IMR-90 (cell line): ENCODE data around the gene KCNG4. TPM values are rescaled to one million over a fixed set of nuclear protein-coding genes. Genes with fewer than 3 reads are reported as not detected.
A peak's percentile ranks its signal among the peaks of the same experiment; 100 is the strongest.

Source experiments
- ATAC-seq: fragments of 200-7000 bp; cut with Tn5 transposase; 2 replicates; pipeline ENCODE4 v1.9.1; 2020; ENCODE audit warnings: low read depth, mild to moderate bottlenecking, moderate library complexity
- BruUV-seq: library from RNA; stranded (reverse); fragments of 400-500 nt; replicated peaks from 2 replicates; lab custom pipeline; 2021; lab: Mats Ljungman, UMichigan
- CTCF ChIA-PET: fragments of 300-600 bp; formaldehyde crosslinking; extraction: SDS; loops from one replicate; lab custom pipeline; 2021; ENCODE audit warnings: antibody characterized with exemption; lab: Yijun Ruan, JAX
- POLR2A ChIA-PET: fragments of 300-600 bp; sonication (Branson Sonifier 250); formaldehyde crosslinking; loops from one replicate; lab custom pipeline; 2022; ENCODE audit warnings: antibody characterized with exemption; ENCODE audit not compliant: unreplicated experiment; lab: Charles Lee
- DNase-seq: peaks from one replicate; pipeline ENCODE4 v3.0.0; 2013
- H2AFZ ChIP-seq: replicated peaks from 2 replicates; pipeline ENCODE3; 2013; ENCODE audit warnings: low read length, mild to moderate bottlenecking; ENCODE audit not compliant: poor library complexity
- H2AK5ac ChIP-seq: 2 replicates; pipeline ENCODE4 v1.6.1; 2013; ENCODE audit warnings: low read depth, low read length, inconsistent platforms
- H2AK9ac ChIP-seq: replicated peaks from 2 replicates; pipeline ENCODE3; 2013; ENCODE audit warnings: mild to moderate bottlenecking, low read depth, low read length, moderate library complexity; ENCODE audit not compliant: poor library complexity
- H2BK120ac ChIP-seq: 2 replicates; pipeline ENCODE4 v1.6.1; 2013; ENCODE audit warnings: low read depth, low read length, inconsistent platforms
- H2BK15ac ChIP-seq: 3 replicates; pipeline ENCODE4 v1.6.1; 2013; ENCODE audit warnings: low read depth, low read length, inconsistent platforms
- H2BK20ac ChIP-seq: 2 replicates; pipeline ENCODE4 v1.6.1; 2013; ENCODE audit warnings: low read depth, mild to moderate bottlenecking, inconsistent platforms, low read length, moderate library complexity
- H2BK5ac ChIP-seq: 2 replicates; pipeline ENCODE4 v1.6.1; 2013; ENCODE audit warnings: mild to moderate bottlenecking, low read depth, low read length, inconsistent platforms; ENCODE audit not compliant: poor library complexity, severe bottlenecking
- H3K14ac ChIP-seq: replicated peaks from 2 replicates; pipeline ENCODE4 v1.6.1; 2013; ENCODE audit warnings: low read depth, low read length, inconsistent platforms
- H3K18ac ChIP-seq: 2 replicates; pipeline ENCODE4 v1.6.1; 2013; ENCODE audit warnings: low read depth, low read length, control low read depth
- H3K23ac ChIP-seq: 2 replicates; pipeline ENCODE4 v1.6.1; 2013; ENCODE audit warnings: low read depth, low read length, inconsistent platforms
- H3K27ac ChIP-seq: 2 replicates; pipeline ENCODE4 v1.5.1; 2013; ENCODE audit warnings: mild to moderate bottlenecking, control low read depth, low read length; ENCODE audit not compliant: insufficient read depth
- H3K27me3 ChIP-seq: 2 replicates; pipeline ENCODE4 v1.6.1; 2013; ENCODE audit warnings: low read length; ENCODE audit not compliant: control insufficient read depth, insufficient read depth
- H3K36me3 ChIP-seq: 2 replicates; pipeline ENCODE4 v1.6.1; 2013; ENCODE audit warnings: low read length, mixed read lengths; ENCODE audit not compliant: control insufficient read depth, insufficient read depth
- H3K4ac ChIP-seq: 2 replicates; pipeline ENCODE4 v1.6.1; 2013; ENCODE audit warnings: low read depth, low read length, inconsistent platforms
- H3K4me1 ChIP-seq: 2 replicates; pipeline ENCODE4 v1.6.1; 2013; ENCODE audit warnings: low read length, mixed read lengths; ENCODE audit not compliant: control insufficient read depth, insufficient read depth
- H3K4me2 ChIP-seq: 2 replicates; pipeline ENCODE4 v1.6.1; 2013; ENCODE audit warnings: low read depth, mild to moderate bottlenecking, control low read depth, low read length, moderate library complexity
- H3K4me3 ChIP-seq: 2 replicates; pipeline ENCODE4 v1.5.1; 2013; ENCODE audit warnings: low read depth, mild to moderate bottlenecking, control low read depth, low read length, moderate library complexity; ENCODE audit not compliant: insufficient read depth
- H3K56ac ChIP-seq: 2 replicates; pipeline ENCODE4 v1.6.1; 2013; ENCODE audit warnings: low read length, inconsistent platforms; ENCODE audit not compliant: insufficient read depth; ENCODE audit errors: extremely low read depth
- H3K79me1 ChIP-seq, 2 experiments: 2 replicates each; pipeline ENCODE4 v1.6.1; 2013; ENCODE audit warnings: low read length in 2 of 2, inconsistent platforms in 1 of 2, low read depth in 1 of 2
- H3K9ac ChIP-seq: 2 replicates; pipeline ENCODE4 v1.6.1; 2013; ENCODE audit warnings: low read depth, low read length, control low read depth
- H3K9me1 ChIP-seq: 2 replicates; pipeline ENCODE4 v1.6.1; 2013; ENCODE audit warnings: low read length, inconsistent platforms; ENCODE audit not compliant: insufficient read depth
- H3K9me3 ChIP-seq: 2 replicates; pipeline ENCODE4 v1.6.1; 2013; ENCODE audit warnings: low read length; ENCODE audit not compliant: control insufficient read depth, insufficient read depth
- H4K20me1 ChIP-seq: 2 replicates; pipeline ENCODE4 v1.6.1; 2013; ENCODE audit warnings: low read length, inconsistent platforms; ENCODE audit not compliant: insufficient read depth
- H4K5ac ChIP-seq: 2 replicates; pipeline ENCODE4 v1.6.1; 2013; ENCODE audit warnings: mild to moderate bottlenecking, low read depth, low read length, control low read depth
- H4K8ac ChIP-seq, 2 experiments: 2 replicates each; pipeline ENCODE4 v1.6.1; 2013; ENCODE audit warnings: low read depth in 2 of 2, low read length in 2 of 2, control low read depth in 1 of 2, inconsistent platforms in 1 of 2
- H4K91ac ChIP-seq: 2 replicates; pipeline ENCODE4 v1.6.1; 2013; ENCODE audit warnings: low read depth, low read length, inconsistent platforms; ENCODE audit not compliant: insufficient read depth
- MAFK ChIP-seq: IDR thresholded peaks from 2 replicates; pipeline ENCODE4 v1.6.1; 2012; ENCODE audit warnings: low read depth, low read length, improper control_type of control experiment
- MAZ ChIP-seq: IDR thresholded peaks from 2 replicates; pipeline ENCODE4 v1.6.1; 2012; ENCODE audit warnings: low read depth, mild to moderate bottlenecking, low read length, improper control_type of control experiment, moderate library complexity, borderline replicate concordance
- MXI1 ChIP-seq: IDR thresholded peaks from 2 replicates; pipeline ENCODE4 v1.6.1; 2012; ENCODE audit warnings: low read depth, mild to moderate bottlenecking, low read length, moderate library complexity, borderline replicate concordance
- POLR2A ChIP-seq: IDR thresholded peaks from 2 replicates; pipeline ENCODE4 v1.6.1; 2012; ENCODE audit warnings: mild to moderate bottlenecking, low read depth, low read length
- RAD21 ChIP-seq: IDR thresholded peaks from 2 replicates; pipeline ENCODE4 v1.6.1; 2012; ENCODE audit warnings: low read length, improper control_type of control experiment
- RCOR1 ChIP-seq: IDR thresholded peaks from 2 replicates; pipeline ENCODE4 v1.6.1; 2012; ENCODE audit warnings: mild to moderate bottlenecking, low read length, improper control_type of control experiment; ENCODE audit not compliant: insufficient replicate concordance
- RFX5 ChIP-seq: IDR thresholded peaks from 2 replicates; pipeline ENCODE4 v1.8.0; 2012; ENCODE audit warnings: low read depth, mild to moderate bottlenecking, low read length, moderate library complexity
- WGBS, 2 experiments: methylation state at CpG; one replicate each; pipeline versions ENCODE4 v1.1.5 to v1.1.7; 2013; ENCODE audit warnings: missing lambda C conversion rate in 2 of 2; ENCODE audit not compliant: insufficient read length in 1 of 2; ENCODE audit errors: extremely low coverage in 2 of 2; 5-methylcytosine and 5-hydroxymethylcytosine counted together
- dilution Hi-C: fragments of 300-500 bp; cut with HindIII; formaldehyde crosslinking; loops from one replicate; pipeline ENCODE4 v1.14.3; 2018; ENCODE audit warnings: low sequenced_read_pairs; ENCODE audit not compliant: unreplicated experiment
- in situ Hi-C: fragments of 300-500 bp; cut with MboI; formaldehyde crosslinking; loops from 3 replicates; pipeline ENCODE4 v1.14.3; 2019; ENCODE audit warnings: low sequenced_read_pairs, inconsistent platforms, mixed read lengths
- intact Hi-C: fragments of 100-400 bp; cut with micrococcal nuclease; formaldehyde crosslinking; loops from 2 replicates; pipeline ENCODE4 v1.10.0; 2022
- polyA plus RNA-seq, 3 experiments: library from polyadenylated mRNA; depleted of rRNA; stranded (reverse); fragments of >200 nt; gene quantifications; 2 replicates each; pipeline ENCODE4 v1.2.3, GENCODE V29; 2012; ENCODE audit warnings: low replicate concordance in 1 of 3
- total RNA-seq: library from RNA; depleted of rRNA; stranded (reverse); fragments of >200 nt; gene quantifications from 2 replicates; pipeline ENCODE4 v1.2.3, GENCODE V29; 2012
- TF ChIP-seq, protein P1 (sequence below): conservative IDR thresholded peaks from 2 replicates; pipeline ENCODE4 v1.5.1; 2012; ENCODE audit warnings: mild to moderate bottlenecking, low read depth, low read length, improper control_type of control experiment

KCNG4 gene
- total and polyA plus RNA-seq, 2 of the 4 experiments (the other 2 are of a cell fraction): not detected

DNA sequence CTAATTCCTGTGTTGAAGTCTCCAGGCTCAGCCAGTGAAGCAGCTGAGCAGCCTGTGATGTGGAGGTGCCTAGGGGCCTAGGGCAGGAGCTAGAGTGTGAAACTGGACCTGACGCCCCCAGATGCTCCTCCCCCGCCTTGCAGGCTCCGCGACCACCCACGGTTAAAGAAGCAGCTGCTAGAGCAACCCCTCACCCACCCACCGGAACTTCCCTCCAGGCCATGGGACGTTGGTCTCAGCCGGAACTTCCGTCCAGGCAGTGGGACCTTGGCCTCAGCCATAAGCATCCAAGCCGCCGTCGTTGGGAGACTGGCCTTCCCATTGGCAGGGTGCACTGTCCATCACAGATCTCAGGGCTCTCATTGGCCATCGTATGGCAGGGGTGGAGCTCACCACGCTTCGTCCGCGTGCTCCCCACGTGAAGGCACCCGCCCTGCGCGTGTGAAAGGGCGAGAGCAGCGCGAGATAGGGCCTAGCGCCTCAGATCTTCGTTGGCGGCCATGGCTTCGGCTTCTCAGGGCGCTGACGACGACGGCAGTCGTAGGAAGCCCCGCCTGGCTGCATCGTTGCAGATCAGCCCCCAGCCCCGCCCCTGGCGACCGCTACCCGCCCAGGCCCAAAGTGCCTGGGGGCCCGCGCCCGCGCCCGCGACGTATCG, 49.0 kb downstream of the KCNG4 start, which contains the start of gene ADAD2:
Gene ADAD2, plus strand, starts transcription at position 427 of the 658 bp plus-strand sequence. Its CDS starts 74 bp downstream, at position 501.
- Histone ChIP-seq H2BK15ac (no peak within 1 kb of the TSS), H3K23ac (no peak within 1 kb of the TSS), H2BK20ac (no peak within 1 kb of the TSS), H4K20me1 (no peaks in the 10 kb centered on the region), H3K4ac (no peak within 1 kb of the TSS), H3K79me1 (peaks cover 3 to 10% of the 10 kb centered on the region in 2 experiments; a peak in 3 of 4 replicates), H3K4me3 (no peak within 1 kb of the TSS), H3K4me1 (peaks cover 2% of the 10 kb centered on the region), H3K9me3 (no peaks in the 10 kb centered on the region), H4K8ac (no peak within 1 kb of the TSS), H2BK120ac (no peak within 1 kb of the TSS), H3K14ac (no peak within 1 kb of the TSS), H3K27me3 (peaks cover 19% of the 10 kb centered on the region), H2BK5ac (no peak within 1 kb of the TSS), H2AK9ac (no peak within 1 kb of the TSS), H3K56ac (no peak within 1 kb of the TSS), H3K9me1 (0 out of 2 replicates have a peak, but pooled peaks cover 3% of the 10 kb centered on the region), H3K27ac (no peak within 1 kb of the TSS), H3K18ac (no peak within 1 kb of the TSS), H4K91ac (no peak within 1 kb of the TSS), H2AK5ac (no peak within 1 kb of the TSS), H4K5ac (no peak within 1 kb of the TSS), H2AFZ (peak within 1 kb of the TSS; percentile 46), H3K9ac (no peak within 1 kb of the TSS), H3K4me2 (no peak within 1 kb of the TSS), H3K36me3 (no peaks in the 10 kb centered on the region)
- ChIA-PET CTCF (no interaction called here), POLR2A (no interaction called here)
- no peak for DNase-seq
- BruUV-seq: no TSS peak
- dilution Hi-C loops: no loop called here
- ATAC-seq: no peak
- TF ChIP-seq RAD21 (no peak), MXI1 (no peak), MAZ (no peak), RCOR1 (no peak), MAFK (no peak), RFX5 (no peak), POLR2A (no peak)
- TF ChIP-seq, protein P1, sequence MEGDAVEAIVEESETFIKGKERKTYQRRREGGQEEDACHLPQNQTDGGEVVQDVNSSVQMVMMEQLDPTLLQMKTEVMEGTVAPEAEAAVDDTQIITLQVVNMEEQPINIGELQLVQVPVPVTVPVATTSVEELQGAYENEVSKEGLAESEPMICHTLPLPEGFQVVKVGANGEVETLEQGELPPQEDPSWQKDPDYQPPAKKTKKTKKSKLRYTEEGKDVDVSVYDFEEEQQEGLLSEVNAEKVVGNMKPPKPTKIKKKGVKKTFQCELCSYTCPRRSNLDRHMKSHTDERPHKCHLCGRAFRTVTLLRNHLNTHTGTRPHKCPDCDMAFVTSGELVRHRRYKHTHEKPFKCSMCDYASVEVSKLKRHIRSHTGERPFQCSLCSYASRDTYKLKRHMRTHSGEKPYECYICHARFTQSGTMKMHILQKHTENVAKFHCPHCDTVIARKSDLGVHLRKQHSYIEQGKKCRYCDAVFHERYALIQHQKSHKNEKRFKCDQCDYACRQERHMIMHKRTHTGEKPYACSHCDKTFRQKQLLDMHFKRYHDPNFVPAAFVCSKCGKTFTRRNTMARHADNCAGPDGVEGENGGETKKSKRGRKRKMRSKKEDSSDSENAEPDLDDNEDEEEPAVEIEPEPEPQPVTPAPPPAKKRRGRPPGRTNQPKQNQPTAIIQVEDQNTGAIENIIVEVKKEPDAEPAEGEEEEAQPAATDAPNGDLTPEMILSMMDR: no peak
- 83% methylated on average over 32 of the region's 47 CpGs; no CpG with 5 or more reads in 1 of the 2 experiments for WGBS, 2 experiments
- intact Hi-C loops: no loop called here
- in situ Hi-C loops: no loop called here
